Fibroblast of skin of abdomen (primary cell): ENCODE measurements around the gene BCKDHA.
"Not testable (repeated sequence)": the region's sequence is repeated elsewhere in the genome, so short reads cannot be mapped to it uniquely, and the experiment has no call there.

Source experiments
- DNase-seq: peaks from one replicate; pipeline ENCODE4 v3.0.0-alpha.2; 2013

BCKDHA gene

GRCh38 chr19:41449079-41449864, 51.7 kb downstream of the BCKDHA start:
- peak; percentile 60 for DNase-seq

- DNase-seq = no peak
These were observed 52.2 kb downstream of the BCKDHA start for GRCh38 chr19:41449865-41450178.

- no peak for DNase-seq
These were observed 55.1 kb downstream of the BCKDHA start for GRCh38 chr19:41452584-41453275.

GRCh38 chr19:41455936-41456335, 58.3 kb downstream of the BCKDHA start:
- no peak for DNase-seq

- peak; percentile 33 for DNase-seq
These were observed 58.8 kb downstream of the BCKDHA start for GRCh38 chr19:41456342-41456918.

- DNase-seq = no peak
These were observed 59.6 kb downstream of the BCKDHA start for GRCh38 chr19:41457241-41457640.

GRCh38 chr19:41462497-41462896, 64.9 kb downstream of the BCKDHA start:
- DNase-seq = no peak

GRCh38 chr19:41463257-41464256, 65.9 kb downstream of the BCKDHA start:
- DNase-seq = not testable (repeated sequence)
